Heart right ventricle (tissue), 16 donors: ENCODE data around the gene PIP5K1C. TPM values are rescaled to one million over a fixed set of nuclear protein-coding genes. Genes with fewer than 3 reads are reported as not detected.

ENCODE experiments used
- ATAC-seq, 8 donors: fragments of 200-7000 bp; cut with Tn5 transposase; one replicate each; pipeline ENCODE4 v1.9.1; 2020; ENCODE audit warnings: mild to moderate bottlenecking in 8 of 8, moderate library complexity in 8 of 8, moderate number of reproducible peaks in 1 of 8
- DNase-seq, 2 donors: peaks; one replicate each; pipeline ENCODE4 v3.0.0-alpha.2; 2020
- H3K27ac ChIP-seq, 10 donors: fragments of 200-600 bp; sonication (generic) in 2 of 10; one replicate each; pipeline versions ENCODE4 v1.5.0 to v1.8.0; 2020 to 2022; ENCODE audit warnings: mild to moderate bottlenecking in 3 of 10
- H3K27me3 ChIP-seq, 7 donors: fragments of 200-600 bp; one replicate each; pipeline ENCODE4 v1.8.0; 2021 to 2022; ENCODE audit warnings: mild to moderate bottlenecking in 2 of 7
- H3K36me3 ChIP-seq, 9 donors: fragments of 200-600 bp; sonication (generic) in 1 of 9; one replicate each; pipeline versions ENCODE4 v1.5.0 to v1.8.0; 2020 to 2022; ENCODE audit warnings: mild to moderate bottlenecking in 2 of 9
- H3K4me1 ChIP-seq, 9 donors: fragments of 200-600 bp; sonication (generic) in 1 of 9; one replicate each; pipeline versions ENCODE4 v1.5.0 to v1.8.0; 2020 to 2022; ENCODE audit warnings: mild to moderate bottlenecking in 4 of 9
- H3K4me3 ChIP-seq, 10 donors: fragments of 200-600 bp; sonication (generic) in 2 of 10; one replicate each; pipeline versions ENCODE4 v1.5.0 to v1.8.0; 2020 to 2022; ENCODE audit warnings: mild to moderate bottlenecking in 7 of 10, moderate library complexity in 2 of 10
- H3K9me3 ChIP-seq, 11 donors: fragments of 200-600 bp in 10 of 11; sonication (generic) in 2 of 11; one replicate each; pipeline versions ENCODE4 v1.5.0 to v1.8.0; 2013 to 2022; ENCODE audit warnings: mild to moderate bottlenecking in 2 of 11, control low read depth in 1 of 11, moderate library complexity in 1 of 11
- WGBS, 2 donors: extraction: QIAGEN DNeasy Blood & Tissue Kit; methylation state at CpG; one replicate each; pipeline ENCODE4 v1.1.7; 2013; ENCODE audit warnings: inconsistent platforms in 1 of 2; 5-methylcytosine and 5-hydroxymethylcytosine counted together
- intact Hi-C, 10 donors: fragments of 100-400 bp; cut with DNase I; formaldehyde crosslinking; loops; one replicate each; pipeline versions ENCODE4 v1.11.1 to v1.14.2; 2022
- polyA plus RNA-seq, 2 donors: library from polyadenylated mRNA; stranded (reverse); fragments of 200-250 nt; gene quantifications; one replicate each; pipeline ENCODE4 v1.2.3, GENCODE V29; 2013
- total RNA-seq, 10 donors: library from RNA; stranded (reverse); fragmentation: NEBNext Ultra II Directional in 3 of 10; extraction: Animal tissue kit (Norgen Biotek cat#: 25700) in 3 of 10; gene quantifications; one replicate each; pipeline versions ENCODE4 v1.2.1 to v1.2.4, GENCODE V29; 2021 to 2023
- TF ChIP-seq, protein P1 (sequence below), 9 donors: fragments of 200-600 bp; sonication (generic) in 2 of 9; IDR thresholded peaks; one replicate each; pipeline versions ENCODE4 v1.5.0 to v1.8.0; 2021 to 2022; ENCODE audit warnings: antibody characterized with exemption in 9 of 9, mild to moderate bottlenecking in 5 of 9, moderate library complexity in 1 of 9
- donor health status: Arrhythmogenic right ventricular cardiomyopathy.
- donor health status: ischemic (EF 13 %, LVEDD 7.1; RV severe dilation, severe dysfunction).
- donor health status: healthy with polysubstance abuse.
- donor health status: DM: no; HTN: yes; CAD: no.
- donor health status: DM: no; HTN: no; CAD: no.
- donor health status: ischemic (EF 25% LVEDD 6.9; RV normal size, moderate dysfunction).
- donor health status: ischemic (EF 25% LVEDD 5.7; RV mildly dilated, moderate dysfunction).
- donor health status: healthy.
- donor health status: DM: yes; HTN: yes; CAD: no.
- donor health status: Ischemic cardiomyopathy.
- donor health status: ischemic (EF 35%, LVEDD 5.7; RV mildly dilated, moderate dysfunction).
- donor health status: nonischemic (EF 11% LVEDD 7.7; RV severe dilation, severe dysfunction).
- donor health status: DM: yes; HTN: yes; CAD: no.
- donor health status: PGD.
- donor health status: ischemic (EF 29% LVEDD 5.4; RV normal size, mild dysfunction).
- donor health status: nonischemic (EF 23%, LVEDD 6.1; RV moderate dilation, normal function).

PIP5K1C gene
- total and polyA plus RNA-seq, 12 donors: 18.3 to 46.6 (median 34.9) TPM

GRCh38 chr19:3697671-3698385 lies 2.4 kb downstream of the PIP5K1C start:
- peak overlapping the region in 4 of 10 donors; percentile 65 to 93 (median 91) for H3K4me3 ChIP-seq
- TF ChIP-seq, protein P1, sequence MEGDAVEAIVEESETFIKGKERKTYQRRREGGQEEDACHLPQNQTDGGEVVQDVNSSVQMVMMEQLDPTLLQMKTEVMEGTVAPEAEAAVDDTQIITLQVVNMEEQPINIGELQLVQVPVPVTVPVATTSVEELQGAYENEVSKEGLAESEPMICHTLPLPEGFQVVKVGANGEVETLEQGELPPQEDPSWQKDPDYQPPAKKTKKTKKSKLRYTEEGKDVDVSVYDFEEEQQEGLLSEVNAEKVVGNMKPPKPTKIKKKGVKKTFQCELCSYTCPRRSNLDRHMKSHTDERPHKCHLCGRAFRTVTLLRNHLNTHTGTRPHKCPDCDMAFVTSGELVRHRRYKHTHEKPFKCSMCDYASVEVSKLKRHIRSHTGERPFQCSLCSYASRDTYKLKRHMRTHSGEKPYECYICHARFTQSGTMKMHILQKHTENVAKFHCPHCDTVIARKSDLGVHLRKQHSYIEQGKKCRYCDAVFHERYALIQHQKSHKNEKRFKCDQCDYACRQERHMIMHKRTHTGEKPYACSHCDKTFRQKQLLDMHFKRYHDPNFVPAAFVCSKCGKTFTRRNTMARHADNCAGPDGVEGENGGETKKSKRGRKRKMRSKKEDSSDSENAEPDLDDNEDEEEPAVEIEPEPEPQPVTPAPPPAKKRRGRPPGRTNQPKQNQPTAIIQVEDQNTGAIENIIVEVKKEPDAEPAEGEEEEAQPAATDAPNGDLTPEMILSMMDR (IDR thresholded peaks at IDR 0.05): no peak
- no peak for DNase-seq
- intact Hi-C loops: loop anchor here in 3 of 10 donors (2.0 kb wide), 3 partner anchors 27 to 31 kb away; no protein-coding TSS in a partner anchor
- ATAC-seq: no peak
- H3K36me3 ChIP-seq: peaks cover 0 to 15% (median 0%) of the 10 kb centered on the region in 9 donors
- H3K27ac ChIP-seq: peak overlapping the region in 6 of 10 donors; percentile 12 to 95 (median 68)
- no peaks in the 10 kb centered on the region for H3K27me3 ChIP-seq
- H3K4me1 ChIP-seq: peaks cover 0 to 33% (median 17%) of the 10 kb centered on the region in 9 donors
- H3K9me3 ChIP-seq: no peaks in the 10 kb centered on the region
- 89 to 92% methylated on average over 43 of the region's 43 CpGs for WGBS, 2 donors

- Histone ChIP-seq H3K27me3 (no peaks in the 10 kb centered on the region), H3K9me3 (no peaks in the 10 kb centered on the region), H3K4me1 (peaks cover 0 to 37% (median 17%) of the 10 kb centered on the region in 9 donors), H3K36me3 (peaks cover 0 to 15% (median 0%) of the 10 kb centered on the region in 9 donors), H3K27ac (no peak overlapping the region), H3K4me3 (no peak overlapping the region)
- DNase-seq: no peak
- intact Hi-C loops: no loop called here
- TF ChIP-seq, protein P1 (IDR thresholded peaks at IDR 0.05): no peak
- 90 to 92% methylated on average over 30 of the region's 30 CpGs for WGBS, 2 donors
- ATAC-seq: no peak
These were observed 3.2 kb downstream of the PIP5K1C start for GRCh38 chr19:3697094-3697493.

- ATAC-seq (no peak), DNase-seq (no peak)
- TF ChIP-seq, protein P1 (IDR thresholded peaks at IDR 0.05): no peak
- Histone ChIP-seq H3K4me3 (no peak overlapping the region), H3K4me1 (peaks cover 0 to 39% (median 17%) of the 10 kb centered on the region in 9 donors), H3K27me3 (no peaks in the 10 kb centered on the region), H3K9me3 (peaks cover 0 to 2% (median 0%) of the 10 kb centered on the region in 11 donors), H3K36me3 (peaks cover 0 to 15% (median 0%) of the 10 kb centered on the region in 9 donors), H3K27ac (no peak overlapping the region)
- intact Hi-C loops: no loop called here
- 87 to 91% methylated on average over 10 of the region's 10 CpGs for WGBS, 2 donors
These were observed 3.6 kb downstream of the PIP5K1C start for GRCh38 chr19:3696660-3696995.

GRCh38 chr19:3695986-3696659 lies 4.1 kb downstream of the PIP5K1C start:
- DNase-seq: no peak
- intact Hi-C loops: no loop called here
- H3K36me3 ChIP-seq: peaks cover 0 to 15% (median 0%) of the 10 kb centered on the region in 9 donors
- 90 to 92% methylated on average over 23 of the region's 23 CpGs for WGBS, 2 donors
- peaks cover 0 to 39% (median 17%) of the 10 kb centered on the region in 9 donors for H3K4me1 ChIP-seq
- no peak overlapping the region for H3K4me3 ChIP-seq
- TF ChIP-seq, protein P1 (IDR thresholded peaks at IDR 0.05): no peak
- ATAC-seq: no peak
- peaks cover 0 to 7% (median 0%) of the 10 kb centered on the region in 11 donors for H3K9me3 ChIP-seq
- H3K27ac ChIP-seq: no peak overlapping the region
- H3K27me3 ChIP-seq: no peaks in the 10 kb centered on the region
